LHCN-M2 (cell line): ENCODE results near the gene PACSIN2. TPM values are rescaled to one million over a fixed set of nuclear protein-coding genes. Genes with fewer than 3 reads are reported as not detected.

Source experiments
- DNase-seq: peaks from one replicate; pipeline ENCODE4 v3.0.0-alpha.2; 2012; ENCODE audit warnings: low read depth
- total RNA-seq: library from RNA; depleted of rRNA; stranded (reverse); fragments of >200 nt; gene quantifications from 2 replicates; pipeline ENCODE4 v1.2.3, GENCODE V29; 2014

PACSIN2 gene
- total RNA-seq, 1 experiment from 2014 or later, result 66.3 TPM

GRCh38 chr22:42883970-42884369, 131.0 kb downstream of the PACSIN2 start:
- DNase-seq, result no peak

- DNase-seq, result no peak
Measured at GRCh38 chr22:42883121-42883520, 131.8 kb downstream of the PACSIN2 start.

- peak; percentile 66 for DNase-seq
Measured at GRCh38 chr22:42881982-42882656, 132.8 kb downstream of the PACSIN2 start.

- no peak for DNase-seq
Measured at GRCh38 chr22:42881298-42881697, 133.7 kb downstream of the PACSIN2 start.

GRCh38 chr22:42880815-42881214, 134.1 kb downstream of the PACSIN2 start:
- no peak for DNase-seq

GRCh38 chr22:42879371-42880021, 135.5 kb downstream of the PACSIN2 start:
- DNase-seq, result no peak

- no peak for DNase-seq
Measured at GRCh38 chr22:42878561-42879305, 136.2 kb downstream of the PACSIN2 start.

GRCh38 chr22:42877597-42878340, 137.2 kb downstream of the PACSIN2 start:
- no peak for DNase-seq

- DNase-seq, result no peak
Measured at GRCh38 chr22:42877158-42877557, 137.8 kb downstream of the PACSIN2 start.

- no peak for DNase-seq
Measured at GRCh38 chr22:42876041-42876440, 138.9 kb downstream of the PACSIN2 start.

GRCh38 chr22:42874010-42874409, 140.9 kb downstream of the PACSIN2 start:
- no peak for DNase-seq

GRCh38 chr22:42873356-42873755, 141.6 kb downstream of the PACSIN2 start:
- DNase-seq, result no peak

GRCh38 chr22:42872821-42873220, 142.1 kb downstream of the PACSIN2 start:
- DNase-seq, result no peak

GRCh38 chr22:42871146-42872050, 143.6 kb downstream of the PACSIN2 start:
- DNase-seq, result no peak

GRCh38 chr22:42869888-42870480, 145.0 kb downstream of the PACSIN2 start:
- no peak for DNase-seq

GRCh38 chr22:42869463-42869862, 145.5 kb downstream of the PACSIN2 start:
- no peak for DNase-seq

GRCh38 chr22:42868751-42869251, 146.1 kb downstream of the PACSIN2 start:
- DNase-seq, result no peak

- no peak for DNase-seq
Measured at GRCh38 chr22:42866100-42866499, 148.8 kb downstream of the PACSIN2 start.

- no peak for DNase-seq
Measured at GRCh38 chr22:42865536-42865935, 149.4 kb downstream of the PACSIN2 start.

- DNase-seq, result peak; percentile 82
Measured at GRCh38 chr22:42863349-42863961, 151.5 kb downstream of the PACSIN2 start.
